Measurements from ENCODE around the gene FRYL.
A peak's percentile ranks its signal among the peaks of the same experiment; 100 is the strongest.

The FRYL gene

GRCh38 chr4:48570646-48571220 is 209.3 kb downstream of the FRYL start:
- DNase-seq (ENCODE audit: insufficient read length, low spot score) (no peak), FAIRE-seq (no peak)

DNA sequence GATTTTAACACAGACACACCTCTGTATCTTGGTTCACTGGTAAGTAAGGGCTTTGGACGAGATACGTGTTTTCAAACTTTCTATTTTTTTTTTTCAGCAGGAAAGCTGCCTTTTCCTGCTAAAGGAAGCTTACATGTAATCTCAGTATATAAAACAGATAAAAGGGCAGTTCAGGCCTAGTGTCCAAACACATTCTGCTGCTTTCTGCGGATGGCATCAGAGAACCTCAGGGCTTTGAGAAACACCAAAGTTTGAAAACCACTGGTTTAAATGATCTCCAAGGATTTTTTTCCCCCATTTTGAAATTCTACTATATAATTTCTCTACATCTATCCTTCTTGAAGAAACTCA is 214.1 kb downstream of the FRYL start:
- DNase-seq (ENCODE audit: insufficient read length, low spot score) (no peak), FAIRE-seq (no peak)

- DNase-seq (ENCODE audit: insufficient read length, low spot score) (no peak), FAIRE-seq (no peak)
Observed at GRCh38 chr4:48565362-48566033, 214.6 kb downstream of the FRYL start.

DNA sequence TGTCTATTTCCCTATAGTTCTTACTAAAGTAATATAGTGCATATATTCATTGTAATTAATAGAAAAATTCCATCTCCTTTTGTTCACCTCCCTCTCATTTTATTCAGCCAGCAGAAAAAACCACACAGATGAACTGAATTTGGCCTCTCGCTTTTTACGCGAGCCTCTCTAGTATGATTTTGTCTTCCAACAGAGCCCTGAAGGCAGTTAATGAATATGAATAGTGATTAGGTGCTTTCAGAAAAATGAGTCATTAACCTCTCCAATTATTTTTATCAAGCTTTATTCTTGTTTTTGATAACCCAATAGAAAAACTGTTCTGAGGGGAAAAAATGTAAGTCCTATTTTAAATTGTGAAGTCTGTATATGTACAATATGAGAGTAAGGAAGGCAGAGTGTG is 215.9 kb downstream of the FRYL start:
- FAIRE-seq: no peak
- no peak for DNase-seq (ENCODE audit: insufficient read length, low spot score)

GRCh38 chr4:48558819-48559218 is 221.3 kb downstream of the FRYL start:
- DNase-seq (ENCODE audit: insufficient read length, low spot score) (no peak), FAIRE-seq (no peak)

DNA sequence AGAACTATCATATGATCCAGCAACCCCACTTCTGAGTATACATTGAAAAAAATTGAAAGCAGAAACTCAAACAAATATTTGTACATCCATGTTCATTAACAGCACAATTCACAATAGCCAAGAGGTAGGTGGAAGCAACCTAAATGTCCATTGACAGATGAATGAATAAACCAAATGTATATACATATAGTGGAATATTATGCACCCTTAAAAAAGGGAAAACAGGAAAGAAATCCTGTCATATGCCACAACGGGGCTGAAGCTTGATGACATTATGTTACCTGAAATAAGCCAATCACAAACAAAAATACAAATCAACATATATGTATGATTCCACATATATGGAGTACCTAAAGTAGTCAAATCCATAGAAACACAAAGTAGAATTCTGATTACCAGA is 222.1 kb downstream of the FRYL start:
- FAIRE-seq (no peak), DNase-seq (ENCODE audit: insufficient read length, low spot score) (no peak)

GRCh38 chr4:48557478-48557877 is 222.6 kb downstream of the FRYL start:
- FAIRE-seq (no peak), DNase-seq (ENCODE audit: insufficient read length, low spot score) (no peak)

DNA sequence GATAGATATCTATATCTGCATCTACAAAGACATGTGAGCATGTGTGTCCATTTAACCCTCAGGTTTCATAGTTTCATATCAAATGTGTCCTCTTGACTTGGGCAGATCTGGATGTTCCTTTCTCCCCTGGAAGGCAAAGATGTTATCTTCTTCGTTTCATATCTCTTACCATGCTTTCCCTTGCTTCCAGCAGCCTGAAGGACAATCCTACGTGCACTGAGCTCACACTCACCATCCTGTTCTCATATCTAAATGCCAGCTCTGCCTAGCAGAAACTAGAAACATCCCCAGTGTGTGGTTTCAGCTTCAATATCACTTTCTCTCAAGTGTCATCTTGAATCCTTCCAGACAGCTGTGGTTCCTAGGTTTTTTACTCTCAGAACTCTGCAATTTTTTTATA is 223.8 kb downstream of the FRYL start:
- DNase-seq (ENCODE audit: insufficient read length, low spot score) (no peak), FAIRE-seq (peak; percentile 28)

GRCh38 chr4:48554606-48555005 is 225.5 kb downstream of the FRYL start:
- DNase-seq (ENCODE audit: insufficient read length, low spot score): no peak
- FAIRE-seq: no peak

DNA sequence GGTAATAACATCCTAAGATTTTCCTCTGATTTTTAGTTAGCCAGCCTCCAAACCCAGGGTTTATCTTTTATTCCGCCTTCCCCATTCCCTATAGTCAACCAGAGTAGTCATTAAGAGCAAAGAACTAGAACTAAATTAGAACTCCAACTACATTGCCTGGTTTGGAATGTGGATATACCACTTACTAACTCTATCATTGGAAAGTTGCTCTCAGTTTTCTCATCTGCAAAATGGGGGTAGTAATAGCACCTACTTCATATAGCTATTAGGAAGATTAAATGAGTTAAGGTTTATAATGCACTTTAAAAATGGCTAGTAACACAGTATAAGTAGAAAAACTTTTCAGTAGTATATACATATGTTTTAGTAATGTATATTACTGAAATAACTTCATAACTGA is 226.4 kb downstream of the FRYL start:
- FAIRE-seq (no peak), DNase-seq (ENCODE audit: insufficient read length, low spot score) (no peak)

- no peak for FAIRE-seq
- no peak for DNase-seq (ENCODE audit: insufficient read length, low spot score)
Observed at GRCh38 chr4:48546336-48546735, 233.7 kb downstream of the FRYL start.

GRCh38 chr4:48543796-48544195 is 236.3 kb downstream of the FRYL start:
- FAIRE-seq (no peak), DNase-seq (ENCODE audit: insufficient read length, low spot score) (no peak)

DNA sequence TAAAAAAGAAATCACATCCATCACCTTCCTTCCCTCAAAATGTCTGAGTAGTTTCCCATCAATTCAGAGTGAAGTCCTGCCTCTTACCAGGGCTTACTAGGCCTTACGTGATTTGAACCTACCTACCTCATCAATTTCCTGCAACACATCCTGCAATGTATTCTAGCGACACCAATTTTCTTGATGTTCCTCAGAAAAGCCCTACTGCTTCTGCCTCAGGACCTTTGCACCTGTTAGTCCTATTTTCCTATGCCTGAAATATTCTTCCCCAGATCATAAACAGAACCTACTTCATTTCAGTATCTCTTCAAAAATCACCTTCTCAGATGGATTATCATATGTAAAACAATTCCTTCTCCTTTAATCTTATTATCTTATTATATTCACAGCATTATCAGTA is 237.2 kb downstream of the FRYL start:
- no peak for DNase-seq (ENCODE audit: insufficient read length, low spot score)
- FAIRE-seq: no peak

GRCh38 chr4:48539597-48539996 is 240.5 kb downstream of the FRYL start:
- no peak for DNase-seq (ENCODE audit: insufficient read length, low spot score)
- no peak for FAIRE-seq

GRCh38 chr4:48538358-48538757 is 241.7 kb downstream of the FRYL start:
- FAIRE-seq (no peak), DNase-seq (ENCODE audit: insufficient read length, low spot score) (no peak)

- DNase-seq (ENCODE audit: insufficient read length, low spot score) (no peak), FAIRE-seq (no peak)
Observed at GRCh38 chr4:48526406-48526805, 253.7 kb downstream of the FRYL start.

GRCh38 chr4:48518143-48518542 is 261.9 kb downstream of the FRYL start:
- no peak for DNase-seq (ENCODE audit: insufficient read length, low spot score)
- no peak for FAIRE-seq

DNA sequence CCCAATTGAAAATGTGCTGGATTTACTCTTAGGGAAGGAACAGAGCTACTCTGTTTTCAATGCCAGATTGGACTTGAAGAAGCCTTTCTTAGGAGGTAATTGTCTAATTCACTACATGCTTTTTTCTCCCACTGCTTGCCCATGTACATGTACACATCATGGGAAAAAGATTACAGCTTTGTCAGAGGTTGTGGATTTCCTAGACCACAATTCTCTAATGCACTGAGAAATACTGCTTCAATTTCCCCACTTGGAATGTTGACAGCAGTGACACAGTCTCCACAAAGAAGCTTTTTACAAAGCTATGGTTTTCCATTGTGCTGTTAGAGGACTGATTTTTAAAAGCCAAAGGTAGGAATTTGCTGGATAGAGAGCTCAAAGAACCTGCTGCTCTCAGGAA is 270.5 kb downstream of the FRYL start:
- DNase-seq (ENCODE audit: insufficient read length, low spot score) (no peak), FAIRE-seq (no peak)

DNA sequence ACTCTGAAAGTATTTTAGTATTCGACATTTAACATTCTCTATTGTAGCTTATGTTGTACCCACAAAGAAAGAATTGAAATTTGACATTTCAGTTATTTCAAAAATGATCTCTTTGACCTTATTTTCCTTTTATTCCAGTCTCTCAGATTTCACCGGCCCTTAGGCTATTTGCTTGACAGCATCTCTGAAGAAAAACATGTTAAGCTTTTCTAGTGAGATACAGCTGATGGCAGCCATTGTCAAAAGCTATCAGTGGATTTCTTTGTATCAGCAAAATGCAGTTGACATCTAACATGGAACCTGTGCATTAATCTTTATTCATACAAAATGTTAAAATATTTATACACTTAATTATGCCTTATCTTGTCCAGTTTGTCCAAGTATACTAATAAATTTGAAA is 273.4 kb downstream of the FRYL start:
- DNase-seq (ENCODE audit: insufficient read length, low spot score) (no peak), FAIRE-seq (no peak)

DNA sequence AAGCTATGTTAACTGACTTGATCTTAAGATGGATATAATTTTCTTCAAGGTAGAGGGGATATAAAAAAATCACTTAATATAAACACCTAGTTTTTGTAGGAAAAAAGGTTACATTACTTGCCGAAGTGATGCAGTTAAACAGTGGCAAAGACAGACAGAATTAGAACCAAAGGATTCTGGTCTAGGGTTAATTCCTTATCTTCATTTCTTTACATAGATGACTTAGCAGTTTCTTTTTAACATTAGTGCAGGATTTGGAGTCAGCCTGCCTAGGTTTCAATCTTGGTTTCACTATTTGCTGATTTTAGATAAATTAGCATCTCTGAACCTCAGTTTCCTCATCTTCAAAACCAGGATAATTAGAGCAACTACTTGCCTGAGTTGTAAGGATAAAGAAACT is 275.7 kb downstream of the FRYL start:
- FAIRE-seq: peak; percentile 57

DNA sequence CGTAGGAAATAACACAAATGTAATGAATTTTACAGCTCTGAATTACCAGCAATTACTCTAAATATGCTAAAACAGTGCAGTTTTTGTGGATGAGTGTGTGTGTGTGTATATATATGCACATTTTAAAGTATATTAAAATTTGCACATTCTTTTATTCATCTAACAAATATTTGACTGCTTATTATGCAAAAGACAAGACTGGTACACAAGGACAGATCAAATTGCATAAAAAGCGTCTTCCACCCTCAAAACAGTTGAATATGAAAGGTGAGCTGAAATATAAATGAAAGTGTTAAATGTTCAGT is 276.1 kb downstream of the FRYL start:
- no peak for DNase-seq (ENCODE audit: insufficient read length, low spot score)
- peak; percentile 39 for FAIRE-seq

More for the DNA sequence above, 275.7 kb downstream of the FRYL start:
- no peak for DNase-seq (ENCODE audit: insufficient read length, low spot score)

- no peak for DNase-seq (ENCODE audit: insufficient read length, low spot score)
- no peak for FAIRE-seq
Observed at GRCh38 chr4:48503233-48504025, 276.6 kb downstream of the FRYL start.
